GM18861 (cell line): ENCODE measurements around the gene FOXP3.
"Not testable (repeated sequence)": the region's sequence is repeated elsewhere in the genome, so short reads cannot be mapped to it uniquely, and the experiment has no call there.

Source experiments
- ATAC-seq: cut with Tn5 transposase; IDR thresholded peaks from one replicate; pipeline ENCODE4 v1.9.1; 2021; ENCODE audit not compliant: unreplicated experiment

FOXP3 gene

GRCh38 chrX:49264460-49264859 lies at the start of gene FOXP3:
Gene FOXP3 (minus strand): TSS chrX:49264710. CDS start chrX:49258505, 6,205 bp downstream.
- ATAC-seq, result no peak

GRCh38 chrX:49312176-49312575 lies 47.7 kb upstream of the FOXP3 start:
- ATAC-seq, result no peak

- no peak for ATAC-seq
These were observed 45.9 kb upstream of the FOXP3 start for GRCh38 chrX:49310371-49310770.

GRCh38 chrX:49309401-49309981 lies 45.0 kb upstream of the FOXP3 start:
- ATAC-seq, result no peak

GRCh38 chrX:49308604-49309269 lies 44.2 kb upstream of the FOXP3 start:
- ATAC-seq, result no peak

- ATAC-seq, result not testable (repeated sequence)
These were observed 43.3 kb upstream of the FOXP3 start for GRCh38 chrX:49307775-49308174.

GRCh38 chrX:49303346-49303745 lies 38.8 kb upstream of the FOXP3 start, which contains the start of gene GAGE10:
Gene GAGE10 (plus strand): TSS chrX:49303646. CDS start chrX:49304860, 1,214 bp downstream.
- ATAC-seq, result no peak

- ATAC-seq, result no peak
These were observed 36.2 kb upstream of the FOXP3 start for GRCh38 chrX:49300703-49301102.

GRCh38 chrX:49299293-49299692 lies 34.8 kb upstream of the FOXP3 start:
- not testable (repeated sequence) for ATAC-seq

- no peak for ATAC-seq
These were observed 28.2 kb upstream of the FOXP3 start for GRCh38 chrX:49292400-49293362.

GRCh38 chrX:49291615-49292337 lies 27.3 kb upstream of the FOXP3 start:
- no peak for ATAC-seq

- ATAC-seq, result no peak
These were observed 25.7 kb upstream of the FOXP3 start for GRCh38 chrX:49290215-49290614.

GRCh38 chrX:49287665-49288064 lies 23.2 kb upstream of the FOXP3 start:
- ATAC-seq, result no peak

- no peak for ATAC-seq
These were observed 22.1 kb upstream of the FOXP3 start for GRCh38 chrX:49286581-49286980.

GRCh38 chrX:49286136-49286535 lies 21.6 kb upstream of the FOXP3 start:
- ATAC-seq, result no peak

- no peak for ATAC-seq
These were observed 19.7 kb upstream of the FOXP3 start for GRCh38 chrX:49284212-49284611.

- no peak for ATAC-seq
These were observed 18.1 kb upstream of the FOXP3 start for GRCh38 chrX:49282647-49283011.

GRCh38 chrX:49278081-49278480 lies 13.6 kb upstream of the FOXP3 start:
- no peak for ATAC-seq

GRCh38 chrX:49277535-49277830 lies 13.0 kb upstream of the FOXP3 start:
- ATAC-seq, result no peak

- ATAC-seq, result no peak
These were observed 12.4 kb upstream of the FOXP3 start for GRCh38 chrX:49276671-49277534.
